Sigmoid colon (tissue), 7 donors: Measurements from ENCODE around the gene GRHL1. TPM values are rescaled to one million over a fixed set of nuclear protein-coding genes. Genes with fewer than 3 reads are reported as not detected.

Experiments
- DNase-seq: peaks from one replicate; pipeline ENCODE4 v3.0.0-alpha.2; 2019
- H3K27ac ChIP-seq, 4 donors: fragments of 200-600 bp; sonication (generic); one replicate each; pipeline ENCODE4 v1.5.1; 2016 to 2019; ENCODE audit warnings: mild to moderate bottlenecking in 1 of 4
- H3K27me3 ChIP-seq, 3 donors: fragments of 200-600 bp; sonication (generic); one replicate each; pipeline ENCODE4 v1.5.1; 2019; ENCODE audit warnings: mild to moderate bottlenecking in 1 of 3
- H3K36me3 ChIP-seq, 4 donors: fragments of 200-600 bp; sonication (generic); one replicate each; pipeline ENCODE4 v1.5.1; 2016 to 2019
- H3K4me1 ChIP-seq, 4 donors: fragments of 200-600 bp; sonication (generic); one replicate each; pipeline ENCODE4 v1.5.1; 2017 to 2019
- H3K4me3 ChIP-seq, 4 donors: fragments of 200-600 bp; sonication (generic); one replicate each; pipeline ENCODE4 v1.5.1; 2017 to 2019; ENCODE audit warnings: mild to moderate bottlenecking in 2 of 4, moderate library complexity in 1 of 4
- H3K9me3 ChIP-seq, 4 donors: fragments of 200-600 bp in 3 of 4; sonication (generic) in 3 of 4; one replicate each; pipeline versions ENCODE4 v1.5.1 to v1.6.1; 2013 to 2019
- EP300 ChIP-seq, 4 donors: sonication (generic); formaldehyde crosslinking; IDR thresholded peaks; one replicate each; pipeline ENCODE4 v1.6.1; 2017; ENCODE audit warnings: antibody characterized with exemption in 4 of 4
- POLR2A ChIP-seq, 2 donors: fragments of 450-650 bp; IDR thresholded peaks; one replicate each; pipeline ENCODE4 v1.6.1; 2016; ENCODE audit warnings: antibody characterized with exemption in 2 of 2, mild to moderate bottlenecking in 2 of 2, moderate library complexity in 2 of 2
- POLR2AphosphoS5 ChIP-seq, 4 donors: sonication (generic); formaldehyde crosslinking; IDR thresholded peaks; one replicate each; pipeline ENCODE4 v1.6.1; 2017; ENCODE audit warnings: antibody characterized with exemption in 4 of 4
- WGBS, 2 donors: extraction: QIAGEN DNeasy Blood & Tissue Kit; methylation state at CpG; one replicate each; pipeline ENCODE4 v1.1.7; 2013; 5-methylcytosine and 5-hydroxymethylcytosine counted together
- intact Hi-C: fragments of 100-400 bp; cut with DNase I; formaldehyde crosslinking; loops from one replicate; pipeline ENCODE4 v1.15.1; 2023
- polyA plus RNA-seq, 3 donors: library from polyadenylated mRNA; stranded (reverse); fragments of 200-250 nt; gene quantifications; one replicate each; pipeline ENCODE4 v1.2.3, GENCODE V29; 2013
- total RNA-seq, 4 donors: library from RNA; depleted of rRNA; stranded (reverse); fragments of >200 nt; gene quantifications; one replicate each; pipeline ENCODE4 v1.1.0, GENCODE V29; 2016
- TF ChIP-seq, protein P1 (sequence below), 4 experiments: fragments of 450-650 bp in 3 of 4; fragments of 200-600 bp in 1 of 4; IDR thresholded peaks; one replicate each; pipeline ENCODE4 v1.5.1; 2016 to 2019; ENCODE audit warnings: antibody characterized with exemption in 4 of 4, mild to moderate bottlenecking in 3 of 4, moderate library complexity in 2 of 4
- donor health status: healthy with polysubstance abuse.
- donor health status: Bipolar disorder and iron deficiency.
- donor health status: healthy.

The GRHL1 gene
- total and polyA plus RNA-seq, 7 donors, result under 0.01 to 4.2 (median 1.4) TPM

DNA sequence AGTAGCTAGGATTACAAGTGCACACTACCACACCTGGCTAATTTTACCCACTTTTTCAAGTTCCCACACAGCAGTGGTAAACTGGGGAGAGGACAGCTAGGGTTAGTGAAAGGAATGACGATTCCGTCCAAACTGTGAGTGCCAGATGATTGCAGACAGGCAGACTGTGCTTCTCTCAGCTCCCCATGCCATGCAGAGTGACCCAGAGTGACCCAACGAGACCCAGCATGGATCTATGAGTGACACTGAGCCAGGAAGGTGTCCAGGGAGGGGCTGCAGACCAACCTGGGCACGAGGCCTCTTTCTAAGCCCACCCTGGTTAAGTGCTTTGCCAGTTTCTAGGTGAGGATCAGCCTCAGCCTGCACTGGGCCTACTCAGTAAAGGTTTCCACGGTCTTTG, 84.1 kb downstream of the GRHL1 start:
- no peak for DNase-seq
- TF ChIP-seq, protein P1, sequence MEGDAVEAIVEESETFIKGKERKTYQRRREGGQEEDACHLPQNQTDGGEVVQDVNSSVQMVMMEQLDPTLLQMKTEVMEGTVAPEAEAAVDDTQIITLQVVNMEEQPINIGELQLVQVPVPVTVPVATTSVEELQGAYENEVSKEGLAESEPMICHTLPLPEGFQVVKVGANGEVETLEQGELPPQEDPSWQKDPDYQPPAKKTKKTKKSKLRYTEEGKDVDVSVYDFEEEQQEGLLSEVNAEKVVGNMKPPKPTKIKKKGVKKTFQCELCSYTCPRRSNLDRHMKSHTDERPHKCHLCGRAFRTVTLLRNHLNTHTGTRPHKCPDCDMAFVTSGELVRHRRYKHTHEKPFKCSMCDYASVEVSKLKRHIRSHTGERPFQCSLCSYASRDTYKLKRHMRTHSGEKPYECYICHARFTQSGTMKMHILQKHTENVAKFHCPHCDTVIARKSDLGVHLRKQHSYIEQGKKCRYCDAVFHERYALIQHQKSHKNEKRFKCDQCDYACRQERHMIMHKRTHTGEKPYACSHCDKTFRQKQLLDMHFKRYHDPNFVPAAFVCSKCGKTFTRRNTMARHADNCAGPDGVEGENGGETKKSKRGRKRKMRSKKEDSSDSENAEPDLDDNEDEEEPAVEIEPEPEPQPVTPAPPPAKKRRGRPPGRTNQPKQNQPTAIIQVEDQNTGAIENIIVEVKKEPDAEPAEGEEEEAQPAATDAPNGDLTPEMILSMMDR (IDR thresholded peaks at IDR 0.05), result no peak
- TF ChIP-seq POLR2A (IDR thresholded peaks at IDR 0.05), result no peak
- no peak for TF ChIP-seq POLR2AphosphoS5 (IDR thresholded peaks at IDR 0.05)
- no peak for TF ChIP-seq EP300 (IDR thresholded peaks at IDR 0.05)
- Histone ChIP-seq H3K9me3 (no peaks in the 10 kb centered on the region), H3K27me3 (no peaks in the 10 kb centered on the region), H3K4me1 (peaks cover 0 to 55% (median 52%) of the 10 kb centered on the region in 4 donors), H3K27ac (peak overlapping the region; percentile 64 to 96 (median 84)), H3K4me3 (no peak overlapping the region), H3K36me3 (no peaks in the 10 kb centered on the region)
- 71 to 75% methylated on average over 5 of the region's 5 CpGs for WGBS, 2 donors
- intact Hi-C loops, result loop anchor here (2.0 kb wide), 1 partner anchor 51 kb away; no protein-coding TSS in a partner anchor

DNA sequence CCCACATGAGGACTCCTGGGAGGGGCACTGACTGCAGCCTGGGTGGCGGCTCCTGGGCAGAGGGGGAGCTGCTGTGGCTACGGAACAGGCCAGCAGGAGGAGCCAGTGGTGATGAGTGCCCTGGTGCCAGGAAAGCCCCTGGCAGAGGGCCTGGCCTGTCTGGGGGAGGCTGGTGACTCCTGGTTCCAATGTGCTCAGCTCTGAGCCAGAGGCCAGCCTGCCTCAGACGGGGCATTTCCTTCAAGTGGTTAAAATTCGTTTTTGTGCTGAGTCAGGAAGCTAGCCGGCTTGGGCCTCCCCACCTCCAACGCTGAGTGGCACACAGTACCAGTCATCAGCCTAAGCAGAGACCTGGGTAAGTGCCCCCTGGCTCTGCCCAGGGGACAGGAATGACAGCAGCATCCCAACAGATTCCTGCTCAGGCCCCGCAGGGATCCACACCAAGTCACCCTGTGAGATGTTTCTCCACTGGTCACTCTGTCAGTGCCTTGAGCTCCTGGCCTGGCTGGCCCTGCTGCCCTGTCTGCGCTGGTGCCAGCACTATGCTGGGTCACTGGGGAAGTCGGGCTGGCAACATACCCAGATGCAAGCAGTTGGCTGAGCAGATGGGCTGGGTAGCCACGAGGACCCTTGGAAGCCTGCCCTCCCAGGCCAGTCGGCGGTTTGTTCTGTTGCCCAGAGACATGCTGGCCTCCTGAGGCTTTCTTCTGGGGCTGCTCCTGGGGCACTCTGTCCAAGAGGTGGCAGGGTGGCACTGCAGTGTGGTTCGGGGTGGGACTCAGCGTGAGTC, 84.8 kb downstream of the GRHL1 start:
- H3K4me1 ChIP-seq, result peaks cover 0 to 62% (median 58%) of the 10 kb centered on the region in 4 donors
- intact Hi-C loops, result loop anchor here (2.0 kb wide), 1 partner anchor 51 kb away; no protein-coding TSS in a partner anchor
- no peaks in the 10 kb centered on the region for H3K9me3 ChIP-seq
- DNase-seq, result peak; percentile 91
- no peak overlapping the region for H3K4me3 ChIP-seq
- H3K36me3 ChIP-seq, result no peaks in the 10 kb centered on the region
- WGBS, 2 donors, result 58 to 61% methylated on average over 14 of the region's 14 CpGs
- TF ChIP-seq POLR2A (IDR thresholded peaks at IDR 0.05) (no peak), EP300 (IDR thresholded peaks at IDR 0.05) (no peak), POLR2AphosphoS5 (IDR thresholded peaks at IDR 0.05) (peak in 3 of 4 donors; percentile 12 to 41 (median 19))
- TF ChIP-seq, protein P1 (IDR thresholded peaks at IDR 0.05), result peak; percentile 30 to 48 (median 41)
- no peaks in the 10 kb centered on the region for H3K27me3 ChIP-seq
- peak overlapping the region; percentile 64 to 96 (median 84) for H3K27ac ChIP-seq

DNA sequence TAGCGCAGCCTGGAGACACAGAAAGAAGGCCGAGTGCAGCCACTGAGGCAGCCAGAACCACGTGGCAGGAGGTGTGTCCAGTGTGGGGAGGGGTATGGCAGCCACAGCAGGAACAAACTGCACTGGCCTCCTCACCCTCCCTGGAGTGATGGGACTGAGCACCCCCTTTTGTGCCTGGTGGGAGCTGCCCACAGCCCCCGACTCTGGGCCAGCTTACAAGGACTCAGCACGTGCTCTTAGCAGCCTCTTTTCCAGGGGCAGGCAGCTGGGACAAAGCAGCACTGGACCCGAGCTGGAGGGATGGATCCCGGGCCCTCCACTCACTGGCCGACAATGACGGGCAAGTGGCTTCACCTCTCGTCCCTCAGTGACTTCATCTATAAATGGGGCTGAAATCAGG, 86.6 kb downstream of the GRHL1 start:
- peaks cover 0 to 75% (median 72%) of the 10 kb centered on the region in 4 donors for H3K4me1 ChIP-seq
- intact Hi-C loops, result no loop called here
- 83 to 88% methylated on average over 10 of the region's 10 CpGs for WGBS, 2 donors
- H3K36me3 ChIP-seq, result no peaks in the 10 kb centered on the region
- TF ChIP-seq POLR2A (IDR thresholded peaks at IDR 0.05) (no peak), POLR2AphosphoS5 (IDR thresholded peaks at IDR 0.05) (no peak), EP300 (IDR thresholded peaks at IDR 0.05) (no peak)
- TF ChIP-seq, protein P1 (IDR thresholded peaks at IDR 0.05), result no peak
- H3K27ac ChIP-seq, result peak overlapping the region; percentile 74 to 96 (median 94)
- no peaks in the 10 kb centered on the region for H3K27me3 ChIP-seq
- no peak overlapping the region for H3K4me3 ChIP-seq
- peak; percentile 64 for DNase-seq
- no peaks in the 10 kb centered on the region for H3K9me3 ChIP-seq

DNA sequence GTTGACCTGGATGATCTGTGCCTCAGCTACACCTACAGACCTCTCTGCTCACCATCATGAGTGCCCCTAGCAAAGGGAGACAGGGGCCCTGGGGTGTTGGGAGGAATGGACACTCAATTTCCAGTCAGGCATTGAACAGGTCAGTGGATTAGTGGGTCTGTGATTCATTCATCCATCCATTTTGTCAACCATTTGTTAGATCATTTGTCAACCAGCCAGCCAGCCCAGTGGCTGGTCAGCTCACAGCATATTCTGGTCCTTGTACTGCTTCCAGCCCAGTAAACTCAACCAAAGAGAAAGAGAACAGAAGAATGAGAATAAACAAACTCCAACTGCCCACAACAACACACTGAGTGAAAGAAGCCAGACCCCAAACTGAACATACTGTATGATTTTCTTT, 87.2 kb downstream of the GRHL1 start:
- peak overlapping the region; percentile 10 to 96 (median 94) for H3K27ac ChIP-seq
- no peak overlapping the region for H3K4me3 ChIP-seq
- TF ChIP-seq EP300 (IDR thresholded peaks at IDR 0.05) (no peak), POLR2A (IDR thresholded peaks at IDR 0.05) (no peak), POLR2AphosphoS5 (IDR thresholded peaks at IDR 0.05) (no peak)
- TF ChIP-seq, protein P1 (IDR thresholded peaks at IDR 0.05), result no peak
- intact Hi-C loops, result no loop called here
- no peaks in the 10 kb centered on the region for H3K27me3 ChIP-seq
- H3K4me1 ChIP-seq, result peaks cover 0 to 75% (median 72%) of the 10 kb centered on the region in 4 donors
- H3K9me3 ChIP-seq, result no peaks in the 10 kb centered on the region
- no peak for DNase-seq
- H3K36me3 ChIP-seq, result no peaks in the 10 kb centered on the region
